K562 (cell line): ENCODE measurements around the gene PWWP2A. TPM values are rescaled to one million over a fixed set of nuclear protein-coding genes. Genes with fewer than 3 reads are reported as not detected.

Experiments
- CEBPG ChIP-seq, 3 experiments: fragments of 200-800 bp in 1 of 3; sonication (Bioruptor generic) in 1 of 3; sonication (generic) in 1 of 3; formaldehyde crosslinking in 1 of 3; IDR thresholded peaks in 2 of 3; conservative IDR thresholded peaks in 1 of 3; 2 replicates each; pipeline versions ENCODE4 v1.6.1 to v1.8.0; 2016 to 2022; ENCODE audit warnings: missing compliant biosample characterization in 2 of 3, missing genetic modification characterization in 2 of 3, mild to moderate bottlenecking in 1 of 3, missing genetic modification reagents in 1 of 3
- CHD2 ChIP-seq: IDR thresholded peaks from 2 replicates; pipeline ENCODE4 v1.6.1; 2011; ENCODE audit warnings: low read depth, low read length
- DACH1 ChIP-seq: fragments of 450-650 bp; IDR thresholded peaks from 2 replicates; pipeline ENCODE4 v1.6.1; 2018; ENCODE audit not compliant: partially characterized antibody
- DIDO1 ChIP-seq: fragments of 450-650 bp; IDR thresholded peaks from 2 replicates; pipeline ENCODE4 v1.6.1; 2016; ENCODE audit warnings: low read depth, missing biosample characterization, missing genetic modification characterization
- FUS ChIP-seq: fragments of 200-400 bp; formaldehyde crosslinking; optimal IDR thresholded peaks from 2 replicates; pipeline ENCODE3; 2017; ENCODE audit warnings: low read depth, low read length
- HNRNPH1 ChIP-seq: fragments of 200-400 bp; formaldehyde crosslinking; optimal IDR thresholded peaks from 2 replicates; pipeline ENCODE3; 2017; ENCODE audit warnings: low read depth, mild to moderate bottlenecking, low read length, moderate library complexity
- KAT7 ChIP-seq: sonication (generic); formaldehyde crosslinking; IDR thresholded peaks from 2 replicates; pipeline ENCODE4 v1.8.0; 2022; ENCODE audit warnings: missing genetic modification reagents, mild to moderate bottlenecking, borderline replicate concordance
- KLF6 ChIP-seq: fragments of 250-450 bp; sonication (Bioruptor Pico); IDR thresholded peaks from 2 replicates; pipeline ENCODE4 v1.4.0; 2020; ENCODE audit warnings: mild to moderate bottlenecking, moderate library complexity, borderline replicate concordance
- MIER1 ChIP-seq: fragments of 450-650 bp; IDR thresholded peaks from 2 replicates; pipeline ENCODE4 v1.6.1; 2016; ENCODE audit warnings: antibody characterized with exemption, mild to moderate bottlenecking, low read depth
- PCBP1 ChIP-seq: fragments of 200-400 bp; formaldehyde crosslinking; IDR thresholded peaks from 2 replicates; pipeline ENCODE4 v1.6.1; 2018; ENCODE audit warnings: mild to moderate bottlenecking, low read depth, low read length; ENCODE audit not compliant: poor library complexity, severe bottlenecking
- POLR2AphosphoS5 ChIP-seq: IDR thresholded peaks from 2 replicates; pipeline ENCODE4 v1.6.1; 2011; ENCODE audit warnings: mild to moderate bottlenecking, low read depth, low read length, moderate library complexity; ENCODE audit not compliant: control insufficient read depth, insufficient read depth
- SAFB ChIP-seq: fragments of 200-400 bp; formaldehyde crosslinking; IDR thresholded peaks from 2 replicates; pipeline ENCODE4 v1.6.1; 2017; ENCODE audit warnings: low read depth, low read length, borderline replicate concordance
- SIN3A ChIP-seq, 2 experiments: fragments of 150-350 bp in 1 of 2; IDR thresholded peaks; 2 replicates each; pipeline ENCODE4 v1.6.1; 2011 to 2016; ENCODE audit warnings: borderline replicate concordance in 2 of 2, low read depth in 2 of 2, low read length in 2 of 2, mild to moderate bottlenecking in 2 of 2, moderate library complexity in 2 of 2; ENCODE audit not compliant: control insufficient read depth in 1 of 2
- SMARCC2 ChIP-seq: fragments of 450-650 bp; IDR thresholded peaks from 2 replicates; pipeline ENCODE4 v1.6.1; 2017; ENCODE audit warnings: antibody characterized with exemption, moderate library complexity, mild to moderate bottlenecking, low read depth
- SPI1 ChIP-seq: IDR thresholded peaks from 2 replicates; pipeline ENCODE4 v1.6.1; 2011; ENCODE audit warnings: low read depth, low read length, control low read depth, borderline replicate concordance
- polyA plus RNA-seq, 8 experiments: library from polyadenylated mRNA; depleted of rRNA in 4 of 8; stranded (reverse) in 5 of 8; unstranded in 3 of 8; fragments of >200 nt; fragmentation: Nextera tagmentation in 2 of 8; fragmentation: Illumina TruSeq in 1 of 8; extraction: Ambion mirVana in 2 of 8; extraction: Trizol in 1 of 8; gene quantifications; 2 replicates each; pipeline versions ENCODE4 v1.2.1 to v1.2.3, GENCODE V29; 2011 to 2014; ENCODE audit warnings: inconsistent platforms in 1 of 8, missing spikeins in 1 of 8
- total RNA-seq, 7 experiments: library from RNA; depleted of rRNA in 6 of 7; stranded (reverse); fragments of >200 nt in 6 of 7; fragmentation: Illumina TruSeq in 2 of 7; extraction: Trizol in 2 of 7; gene quantifications; 2 replicates each; pipeline versions ENCODE4 v1.2.1 to v1.2.3, GENCODE V29; 2011 to 2021; ENCODE audit warnings: low replicate concordance in 1 of 7
- TF ChIP-seq, protein P1 (sequence below): conservative IDR thresholded peaks from 2 replicates; pipeline ENCODE4 v1.6.1; 2011; ENCODE audit warnings: low read depth, mild to moderate bottlenecking, low read length; ENCODE audit not compliant: control insufficient read depth
- TF ChIP-seq, protein P2 (sequence below): sonication (generic); formaldehyde crosslinking; IDR thresholded peaks from 2 replicates; pipeline ENCODE4 v1.4.0; 2020; ENCODE audit warnings: mild to moderate bottlenecking, missing genetic modification reagents
- TF ChIP-seq, protein P3 (sequence below): fragments of 200-400 bp; formaldehyde crosslinking; IDR thresholded peaks from 2 replicates; pipeline ENCODE4 v1.6.1; 2017; ENCODE audit warnings: mild to moderate bottlenecking, low read depth, low read length, moderate library complexity
- TF ChIP-seq, protein P4 (sequence below), 2 experiments: fragments of 250-450 bp in 1 of 2; fragments of 450-650 bp in 1 of 2; sonication (Bioruptor Pico) in 1 of 2; IDR thresholded peaks; 2 replicates each; pipeline versions ENCODE4 v1.6.1 to v1.8.0; 2016 to 2021; ENCODE audit warnings: mild to moderate bottlenecking in 2 of 2, moderate library complexity in 2 of 2, missing compliant biosample characterization in 1 of 2, missing genetic modification characterization in 1 of 2

PWWP2A gene
- total and polyA plus RNA-seq, 9 of the 15 experiments (the other 6 are each of a cell fraction or from before 2014, with no cell fraction given), result 2.7 to 26.3 (median 14.6) TPM

DNA sequence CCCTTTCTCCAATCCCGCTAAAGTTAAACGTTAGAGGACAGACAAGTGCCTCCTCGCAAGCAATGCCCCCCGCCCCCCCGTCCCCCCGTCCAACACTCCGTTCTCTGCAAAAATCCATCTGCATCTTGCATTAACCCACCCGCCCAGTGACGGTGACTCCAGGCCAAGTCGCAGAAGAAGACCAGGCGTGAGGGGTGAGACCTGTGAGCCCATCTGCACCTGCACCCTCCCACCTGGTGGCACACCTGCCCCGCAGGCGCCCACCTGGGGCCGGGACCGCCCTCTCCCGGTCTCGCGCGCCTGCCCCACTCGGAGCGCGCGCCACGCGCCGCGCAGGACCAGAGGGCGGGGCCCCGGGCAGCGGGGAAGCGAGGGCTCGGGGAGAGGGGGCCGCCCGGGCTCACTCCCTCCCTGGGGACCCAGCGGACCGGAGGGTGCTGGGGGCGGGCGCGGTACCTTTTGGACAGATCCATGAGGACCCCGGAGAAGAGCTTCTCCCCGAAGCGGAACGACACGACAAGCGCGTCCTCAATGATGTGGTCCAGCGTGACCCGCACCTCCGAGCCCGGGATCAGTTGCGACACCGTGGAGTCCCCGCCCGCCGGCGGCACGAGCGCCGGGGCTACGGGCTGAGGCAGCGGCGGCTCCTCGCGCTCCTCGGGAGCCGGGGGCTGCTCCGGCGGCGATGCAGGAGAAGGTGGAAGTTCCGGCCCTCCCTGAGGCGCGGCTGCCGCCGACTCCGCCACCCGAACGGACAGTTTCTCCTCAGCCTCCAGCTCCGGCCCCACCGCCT is 705 bp downstream of the PWWP2A start (continued):
- TF ChIP-seq, protein P1, sequence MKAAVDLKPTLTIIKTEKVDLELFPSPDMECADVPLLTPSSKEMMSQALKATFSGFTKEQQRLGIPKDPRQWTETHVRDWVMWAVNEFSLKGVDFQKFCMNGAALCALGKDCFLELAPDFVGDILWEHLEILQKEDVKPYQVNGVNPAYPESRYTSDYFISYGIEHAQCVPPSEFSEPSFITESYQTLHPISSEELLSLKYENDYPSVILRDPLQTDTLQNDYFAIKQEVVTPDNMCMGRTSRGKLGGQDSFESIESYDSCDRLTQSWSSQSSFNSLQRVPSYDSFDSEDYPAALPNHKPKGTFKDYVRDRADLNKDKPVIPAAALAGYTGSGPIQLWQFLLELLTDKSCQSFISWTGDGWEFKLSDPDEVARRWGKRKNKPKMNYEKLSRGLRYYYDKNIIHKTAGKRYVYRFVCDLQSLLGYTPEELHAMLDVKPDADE, result no peak
- TF ChIP-seq SMARCC2 (no peak), KLF6 (no peak), MIER1 (no peak), POLR2AphosphoS5 (no peak), FUS (peak; percentile 44), PCBP1 (no peak), CHD2 (no peak), DIDO1 (no peak), HNRNPH1 (no peak), CEBPG (CRISPR knock-in tag; IDR thresholded peaks at IDR 0.05) (peak; percentile 46; the same call in 1 of the 2 replicates), CEBPG (tag; conservative IDR thresholded peaks at IDR 0.05 in 1 of 2, IDR thresholded peaks at IDR 0.05 in 1 of 2) (peak; percentile 73 to 92), SPI1 (no peak), DACH1 (no peak), SIN3A (IDR thresholded peaks at IDR 0.05; ENCODE audit: borderline replicate concordance in 2 of 2, control insufficient read depth in 1 of 2, low read depth in 2 of 2, low read length in 2 of 2) (no peak), SAFB (peak; percentile 83), KAT7 (0 out of 2 replicates have a peak, but pooled peaks have one; percentile 30)
- TF ChIP-seq, protein P2, sequence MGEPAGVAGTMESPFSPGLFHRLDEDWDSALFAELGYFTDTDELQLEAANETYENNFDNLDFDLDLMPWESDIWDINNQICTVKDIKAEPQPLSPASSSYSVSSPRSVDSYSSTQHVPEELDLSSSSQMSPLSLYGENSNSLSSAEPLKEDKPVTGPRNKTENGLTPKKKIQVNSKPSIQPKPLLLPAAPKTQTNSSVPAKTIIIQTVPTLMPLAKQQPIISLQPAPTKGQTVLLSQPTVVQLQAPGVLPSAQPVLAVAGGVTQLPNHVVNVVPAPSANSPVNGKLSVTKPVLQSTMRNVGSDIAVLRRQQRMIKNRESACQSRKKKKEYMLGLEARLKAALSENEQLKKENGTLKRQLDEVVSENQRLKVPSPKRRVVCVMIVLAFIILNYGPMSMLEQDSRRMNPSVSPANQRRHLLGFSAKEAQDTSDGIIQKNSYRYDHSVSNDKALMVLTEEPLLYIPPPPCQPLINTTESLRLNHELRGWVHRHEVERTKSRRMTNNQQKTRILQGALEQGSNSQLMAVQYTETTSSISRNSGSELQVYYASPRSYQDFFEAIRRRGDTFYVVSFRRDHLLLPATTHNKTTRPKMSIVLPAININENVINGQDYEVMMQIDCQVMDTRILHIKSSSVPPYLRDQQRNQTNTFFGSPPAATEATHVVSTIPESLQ (CRISPR knock-in tag), result peak; percentile 15; the same call in 1 of the 2 replicates
- TF ChIP-seq, protein P3, sequence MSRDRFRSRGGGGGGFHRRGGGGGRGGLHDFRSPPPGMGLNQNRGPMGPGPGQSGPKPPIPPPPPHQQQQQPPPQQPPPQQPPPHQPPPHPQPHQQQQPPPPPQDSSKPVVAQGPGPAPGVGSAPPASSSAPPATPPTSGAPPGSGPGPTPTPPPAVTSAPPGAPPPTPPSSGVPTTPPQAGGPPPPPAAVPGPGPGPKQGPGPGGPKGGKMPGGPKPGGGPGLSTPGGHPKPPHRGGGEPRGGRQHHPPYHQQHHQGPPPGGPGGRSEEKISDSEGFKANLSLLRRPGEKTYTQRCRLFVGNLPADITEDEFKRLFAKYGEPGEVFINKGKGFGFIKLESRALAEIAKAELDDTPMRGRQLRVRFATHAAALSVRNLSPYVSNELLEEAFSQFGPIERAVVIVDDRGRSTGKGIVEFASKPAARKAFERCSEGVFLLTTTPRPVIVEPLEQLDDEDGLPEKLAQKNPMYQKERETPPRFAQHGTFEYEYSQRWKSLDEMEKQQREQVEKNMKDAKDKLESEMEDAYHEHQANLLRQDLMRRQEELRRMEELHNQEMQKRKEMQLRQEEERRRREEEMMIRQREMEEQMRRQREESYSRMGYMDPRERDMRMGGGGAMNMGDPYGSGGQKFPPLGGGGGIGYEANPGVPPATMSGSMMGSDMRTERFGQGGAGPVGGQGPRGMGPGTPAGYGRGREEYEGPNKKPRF, result no peak
- TF ChIP-seq, protein P4, sequence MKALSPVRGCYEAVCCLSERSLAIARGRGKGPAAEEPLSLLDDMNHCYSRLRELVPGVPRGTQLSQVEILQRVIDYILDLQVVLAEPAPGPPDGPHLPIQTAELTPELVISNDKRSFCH (CRISPR knock-in tag; IDR thresholded peaks at IDR 0.05), result no peak
- TF ChIP-seq, protein P4 (tag; IDR thresholded peaks at IDR 0.05), result 0 out of 2 replicates have a peak, but pooled peaks have one; percentile 37
